OCI-LY1 (cell line): ENCODE results near the gene IL31RA.

ENCODE experiments used
- H2AFZ ChIP-seq: fragments of 200-600 bp; sonication (generic), shearing (Covaris generic); 2 replicates; pipeline ENCODE4 v1.6.0; 2014; ENCODE audit warnings: antibody characterized with exemption, mild to moderate bottlenecking, low read length
- H3F3A ChIP-seq: fragments of 200-600 bp; sonication (generic), shearing (Covaris generic); 2 replicates; pipeline ENCODE4 v1.6.0; 2014; ENCODE audit warnings: mild to moderate bottlenecking, antibody characterized with exemption, low read length, moderate library complexity; ENCODE audit not compliant: insufficient read depth
- H3K27ac ChIP-seq: fragments of 200-600 bp; sonication (generic); 2 replicates; pipeline ENCODE4 v1.5.1; 2014; ENCODE audit warnings: low read length, mixed run types, mild to moderate bottlenecking, low read depth; ENCODE audit not compliant: poor library complexity, severe bottlenecking
- H3K27me3 ChIP-seq: fragments of 200-600 bp; sonication (generic); 2 replicates; pipeline ENCODE4 v1.6.0; 2014; ENCODE audit warnings: antibody characterized with exemption, mild to moderate bottlenecking, low read length, moderate library complexity; ENCODE audit not compliant: insufficient read depth
- H3K36me3 ChIP-seq: fragments of 200-600 bp; sonication (generic); 2 replicates; pipeline ENCODE4 v1.6.1; 2014; ENCODE audit warnings: mild to moderate bottlenecking, antibody characterized with exemption, low read length, moderate library complexity, mixed read lengths; ENCODE audit not compliant: insufficient read depth
- H3K4me1 ChIP-seq: fragments of 200-600 bp; sonication (generic); 2 replicates; pipeline ENCODE4 v1.5.1; 2014; ENCODE audit warnings: mild to moderate bottlenecking, low read length, moderate library complexity; ENCODE audit not compliant: insufficient read depth, severe bottlenecking
- H3K4me2 ChIP-seq: fragments of 200-600 bp; sonication (generic), shearing (Covaris generic); 2 replicates; pipeline ENCODE4 v1.6.1; 2014; ENCODE audit warnings: low read length
- H3K4me3 ChIP-seq: fragments of 200-600 bp; sonication (generic); 2 replicates; pipeline ENCODE4 v1.5.1; 2014; ENCODE audit warnings: low read length, low read depth, mild to moderate bottlenecking, mixed read lengths; ENCODE audit not compliant: poor library complexity, severe bottlenecking
- H3K79me2 ChIP-seq: fragments of 200-600 bp; shearing (Covaris generic); 2 replicates; pipeline ENCODE4 v1.6.1; 2016; ENCODE audit warnings: mixed run types, low read length, mixed read lengths; ENCODE audit not compliant: insufficient read depth
- H3K9ac ChIP-seq: fragments of 200-600 bp; sonication (generic), shearing (Covaris generic); 2 replicates; pipeline ENCODE4 v1.6.1; 2014; ENCODE audit warnings: mild to moderate bottlenecking, low read length, mixed read lengths
- H3K9me2 ChIP-seq: fragments of 200-600 bp; sonication (generic), shearing (Covaris generic); 2 replicates; pipeline ENCODE4 v1.6.1; 2014; ENCODE audit warnings: low read depth, mild to moderate bottlenecking, low read length, mixed read lengths
- H3K9me3 ChIP-seq: fragments of 200-600 bp; shearing (Covaris generic); 2 replicates; pipeline ENCODE4 v1.6.1; 2014; ENCODE audit warnings: low read length, mixed read lengths
- H4K20me1 ChIP-seq: fragments of 200-600 bp; sonication (generic), shearing (Covaris generic); 2 replicates; pipeline ENCODE4 v1.6.0; 2016; ENCODE audit warnings: mild to moderate bottlenecking, low read length; ENCODE audit not compliant: insufficient read depth
- EZH2 ChIP-seq: fragments of 200-600 bp; sonication (generic), shearing (Covaris generic); IDR thresholded peaks from 2 replicates; pipeline ENCODE4 v1.8.0; 2017; ENCODE audit warnings: borderline replicate concordance, mixed run types, mild to moderate bottlenecking, antibody characterized with exemption, low read length, moderate library complexity, mixed read lengths
- TF ChIP-seq, protein P1 (sequence below): fragments of 200-600 bp; sonication (generic), shearing (Covaris generic); IDR thresholded peaks from 2 replicates; pipeline ENCODE4 v1.5.1; 2017; ENCODE audit warnings: mild to moderate bottlenecking, antibody characterized with exemption, low read length, moderate library complexity, mixed read lengths

IL31RA gene

DNA sequence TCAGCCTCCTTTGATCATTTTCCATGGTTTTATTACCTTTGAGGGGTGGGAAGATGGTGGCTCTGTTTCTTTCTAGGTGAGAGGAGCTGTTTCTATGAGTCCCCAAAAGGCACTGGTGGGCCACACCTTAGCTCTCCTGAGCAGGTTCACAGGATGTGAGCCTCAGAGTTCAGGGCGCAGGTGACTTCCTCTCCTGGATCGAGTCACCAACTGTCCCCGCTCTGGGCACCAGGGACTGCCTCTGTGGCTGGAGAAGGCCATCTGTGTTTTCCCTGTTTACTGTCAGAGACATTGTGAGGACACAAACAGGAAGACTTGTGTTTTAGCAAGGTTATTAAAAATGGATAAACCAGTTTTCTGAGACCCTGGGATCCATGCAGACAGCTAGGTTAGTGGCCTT, 68.5 kb downstream of the IL31RA start:
- Histone ChIP-seq H3K4me1 (no peaks in the 10 kb centered on the region), H3K27me3 (no peaks in the 10 kb centered on the region), H3K36me3 (no peaks in the 10 kb centered on the region), H3F3A (no peaks in the 10 kb centered on the region), H3K27ac (no peak overlapping the region), H3K9me2 (no peaks in the 10 kb centered on the region), H3K4me3 (no peak overlapping the region), H3K9me3 (no peaks in the 10 kb centered on the region), H2AFZ (no peak overlapping the region), H3K79me2 (no peaks in the 10 kb centered on the region), H3K4me2 (no peak overlapping the region), H3K9ac (no peak overlapping the region), H4K20me1 (no peaks in the 10 kb centered on the region)
- TF ChIP-seq EZH2 = no peak
- TF ChIP-seq, protein P1, sequence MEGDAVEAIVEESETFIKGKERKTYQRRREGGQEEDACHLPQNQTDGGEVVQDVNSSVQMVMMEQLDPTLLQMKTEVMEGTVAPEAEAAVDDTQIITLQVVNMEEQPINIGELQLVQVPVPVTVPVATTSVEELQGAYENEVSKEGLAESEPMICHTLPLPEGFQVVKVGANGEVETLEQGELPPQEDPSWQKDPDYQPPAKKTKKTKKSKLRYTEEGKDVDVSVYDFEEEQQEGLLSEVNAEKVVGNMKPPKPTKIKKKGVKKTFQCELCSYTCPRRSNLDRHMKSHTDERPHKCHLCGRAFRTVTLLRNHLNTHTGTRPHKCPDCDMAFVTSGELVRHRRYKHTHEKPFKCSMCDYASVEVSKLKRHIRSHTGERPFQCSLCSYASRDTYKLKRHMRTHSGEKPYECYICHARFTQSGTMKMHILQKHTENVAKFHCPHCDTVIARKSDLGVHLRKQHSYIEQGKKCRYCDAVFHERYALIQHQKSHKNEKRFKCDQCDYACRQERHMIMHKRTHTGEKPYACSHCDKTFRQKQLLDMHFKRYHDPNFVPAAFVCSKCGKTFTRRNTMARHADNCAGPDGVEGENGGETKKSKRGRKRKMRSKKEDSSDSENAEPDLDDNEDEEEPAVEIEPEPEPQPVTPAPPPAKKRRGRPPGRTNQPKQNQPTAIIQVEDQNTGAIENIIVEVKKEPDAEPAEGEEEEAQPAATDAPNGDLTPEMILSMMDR = no peak

DNA sequence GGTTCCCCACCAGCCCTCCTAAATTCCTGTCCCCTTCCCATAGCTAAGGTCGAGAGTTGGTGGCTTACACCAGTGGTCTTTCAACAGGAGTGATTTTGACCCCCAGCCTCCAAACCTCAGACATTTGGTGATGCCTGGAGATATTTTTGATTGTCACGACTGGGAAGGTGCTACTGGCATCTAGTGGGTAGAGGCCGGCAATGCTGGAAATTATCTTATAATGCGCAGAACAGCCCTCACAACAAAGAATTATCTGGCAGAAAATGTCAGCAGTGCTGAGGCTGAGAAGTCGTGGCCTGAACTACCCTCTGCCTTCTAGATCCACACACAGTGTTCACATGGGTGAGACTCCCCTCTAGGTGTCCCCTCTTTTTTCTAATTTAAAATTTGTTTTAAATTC, 69.6 kb downstream of the IL31RA start:
- Histone ChIP-seq H3K79me2 (no peaks in the 10 kb centered on the region), H3K4me3 (no peak overlapping the region), H3K27ac (no peak overlapping the region), H3K4me1 (no peaks in the 10 kb centered on the region), H3K9me2 (no peaks in the 10 kb centered on the region), H3K36me3 (no peaks in the 10 kb centered on the region), H3F3A (no peaks in the 10 kb centered on the region), H3K27me3 (no peaks in the 10 kb centered on the region), H4K20me1 (no peaks in the 10 kb centered on the region), H3K4me2 (no peak overlapping the region), H3K9me3 (no peaks in the 10 kb centered on the region), H2AFZ (no peak overlapping the region), H3K9ac (no peak overlapping the region)
- no peak for TF ChIP-seq EZH2
- TF ChIP-seq, protein P1 = peak; percentile 20; the same call in 1 of the 2 replicates

DNA sequence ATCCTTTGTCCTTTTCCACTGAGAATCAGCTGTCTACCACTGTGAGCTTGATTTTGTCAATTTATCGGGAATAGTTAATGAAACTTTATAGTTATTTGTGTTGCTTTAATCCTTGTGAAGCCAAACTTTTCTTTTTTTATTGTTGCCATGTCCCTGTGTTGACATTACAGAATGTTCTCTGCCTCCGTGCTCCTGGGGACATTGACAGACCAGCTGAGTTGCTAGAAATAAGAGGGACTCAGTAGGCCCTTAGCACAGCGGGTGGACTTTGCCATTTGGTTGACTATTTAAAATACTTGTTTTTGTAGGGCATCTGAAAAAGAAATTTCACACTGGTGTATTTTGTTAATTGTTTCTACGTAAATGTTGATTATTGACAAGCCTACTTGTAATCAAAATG, 70.5 kb downstream of the IL31RA start:
- Histone ChIP-seq H3K9me2 (no peaks in the 10 kb centered on the region), H3K4me3 (no peak overlapping the region), H3K27ac (no peak overlapping the region), H3K27me3 (no peaks in the 10 kb centered on the region), H3K4me1 (no peaks in the 10 kb centered on the region), H2AFZ (no peak overlapping the region), H3K79me2 (no peaks in the 10 kb centered on the region), H3K36me3 (no peaks in the 10 kb centered on the region), H3K9ac (no peak overlapping the region), H3K4me2 (no peak overlapping the region), H4K20me1 (no peaks in the 10 kb centered on the region), H3K9me3 (no peaks in the 10 kb centered on the region), H3F3A (no peaks in the 10 kb centered on the region)
- no peak for TF ChIP-seq EZH2
- TF ChIP-seq, protein P1 = no peak
